Parathyroid adenoma (tissue), 2 donors: Measurements from ENCODE around the gene MGAT5B.

Source experiments
- H2AFZ ChIP-seq: fragments of 300-600 bp; sonication (generic); one replicate; pipeline ENCODE4 v1.7.0; 2017; ENCODE audit warnings: antibody characterized with exemption, mild to moderate bottlenecking
- H3K27ac ChIP-seq: fragments of 300-600 bp; sonication (generic); one replicate; pipeline ENCODE4 v1.7.0; 2017
- H3K27me3 ChIP-seq: fragments of 300-600 bp; sonication (generic); one replicate; pipeline ENCODE4 v1.7.0; 2017; ENCODE audit warnings: low read length; ENCODE audit not compliant: control insufficient read depth, insufficient read depth
- H3K36me3 ChIP-seq: fragments of 300-600 bp; sonication (generic); one replicate; pipeline ENCODE4 v1.7.0; 2017; ENCODE audit warnings: low read length; ENCODE audit not compliant: control insufficient read depth, insufficient read depth
- H3K4me1 ChIP-seq: fragments of 300-600 bp; sonication (generic); one replicate; pipeline ENCODE4 v1.7.0; 2017; ENCODE audit warnings: control low read depth
- H3K4me2 ChIP-seq: fragments of 300-600 bp; sonication (generic); one replicate; pipeline ENCODE4 v1.7.0; 2017; ENCODE audit warnings: low read length
- H3K4me3 ChIP-seq: fragments of 300-600 bp; sonication (generic); one replicate; pipeline ENCODE4 v1.7.0; 2017; ENCODE audit warnings: low read depth, low read length
- H3K79me2 ChIP-seq: fragments of 300-600 bp; sonication (generic); one replicate; pipeline ENCODE4 v1.7.0; 2017; ENCODE audit warnings: control low read depth
- H3K9ac ChIP-seq: fragments of 300-600 bp; sonication (generic); one replicate; pipeline ENCODE4 v1.7.0; 2017; ENCODE audit warnings: mild to moderate bottlenecking
- H3K9me3 ChIP-seq: fragments of 300-600 bp; sonication (generic); one replicate; pipeline ENCODE4 v1.7.0; 2017; ENCODE audit warnings: low read length; ENCODE audit not compliant: control insufficient read depth
- CTCF ChIP-seq: fragments of 300-600 bp; sonication (generic); IDR thresholded peaks from one replicate; pipeline ENCODE4 v1.7.0; 2017; ENCODE audit warnings: antibody characterized with exemption, mild to moderate bottlenecking
- donor health status: primary hyperparathyroidism.

Gene MGAT5B

GRCh38 chr17:76997981-76998531, 129.9 kb downstream of the MGAT5B start:
- Histone ChIP-seq H3K9ac (no peak overlapping the region), H3K9me3 (no peaks in the 10 kb centered on the region), H3K4me2 (no peak overlapping the region), H3K27ac (no peak overlapping the region), H2AFZ (no peak overlapping the region), H3K4me3 (no peak overlapping the region), H3K4me1 (no peaks in the 10 kb centered on the region), H3K27me3 (no peaks in the 10 kb centered on the region), H3K79me2 (no peaks in the 10 kb centered on the region), H3K36me3 (no peaks in the 10 kb centered on the region)
- TF ChIP-seq CTCF, result no peak

- no peak overlapping the region for H3K4me3 ChIP-seq
- no peak overlapping the region for H2AFZ ChIP-seq
- no peaks in the 10 kb centered on the region for H3K4me1 ChIP-seq
- no peaks in the 10 kb centered on the region for H3K9me3 ChIP-seq
- H3K36me3 ChIP-seq, result no peaks in the 10 kb centered on the region
- no peak for TF ChIP-seq CTCF
- no peak overlapping the region for H3K9ac ChIP-seq
- no peak overlapping the region for H3K27ac ChIP-seq
- H3K4me2 ChIP-seq, result no peak overlapping the region
- H3K79me2 ChIP-seq, result no peaks in the 10 kb centered on the region
- no peaks in the 10 kb centered on the region for H3K27me3 ChIP-seq
These were observed 130.6 kb downstream of the MGAT5B start for GRCh38 chr17:76998839-76999238.
